GM18519 (cell line): ENCODE data around the gene KIRREL1.

Source experiments
- ATAC-seq: cut with Tn5 transposase; IDR thresholded peaks from one replicate; pipeline ENCODE4 v1.9.1; 2021; ENCODE audit warnings: mild to moderate bottlenecking, moderate library complexity; ENCODE audit not compliant: unreplicated experiment, low FRiP score

Gene KIRREL1

GRCh38 chr1:158101455-158101854, 108.0 kb downstream of the KIRREL1 start:
- no peak for ATAC-seq

GRCh38 chr1:158101927-158102326, 108.5 kb downstream of the KIRREL1 start:
- ATAC-seq, result no peak

- no peak for ATAC-seq
Observed at GRCh38 chr1:158102881-158103674, 109.6 kb downstream of the KIRREL1 start.

DNA sequence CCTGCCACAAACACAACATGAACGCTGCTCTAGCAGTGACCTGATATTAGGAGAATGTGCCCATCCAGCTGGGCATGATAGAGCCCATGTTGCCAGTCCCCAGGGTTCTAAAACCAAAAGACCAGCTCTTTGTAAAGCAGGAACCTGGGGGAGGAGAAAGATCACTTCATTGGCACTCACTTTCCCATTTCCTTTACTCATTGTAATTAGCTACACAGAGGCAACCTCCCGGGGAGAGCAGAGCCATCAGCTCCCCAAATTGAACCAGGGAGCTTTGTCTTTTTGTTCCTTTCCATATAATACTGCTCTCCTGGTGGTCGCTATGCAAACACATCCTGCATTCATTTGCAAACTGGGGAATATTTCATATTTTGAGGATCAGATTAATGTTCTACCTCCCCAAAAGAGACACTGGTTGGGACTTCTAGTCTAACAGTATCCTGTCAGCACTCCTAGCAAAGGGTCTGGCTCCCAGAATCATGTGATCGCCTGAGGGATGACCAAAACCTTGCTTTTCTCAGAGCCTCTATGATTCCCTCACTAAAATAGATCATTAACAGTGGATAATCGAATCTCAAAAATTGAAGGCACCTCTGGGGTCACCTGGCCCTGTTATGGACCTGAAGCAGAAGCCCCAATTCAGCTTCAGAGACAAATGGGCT, 110.5 kb downstream of the KIRREL1 start:
- no peak for ATAC-seq

GRCh38 chr1:158104891-158105290, 111.4 kb downstream of the KIRREL1 start:
- ATAC-seq, result no peak

- no peak for ATAC-seq
Observed at GRCh38 chr1:158105352-158106095, 112.1 kb downstream of the KIRREL1 start.

GRCh38 chr1:158107916-158108315, 114.5 kb downstream of the KIRREL1 start:
- ATAC-seq, result no peak

- ATAC-seq, result no peak
Observed at GRCh38 chr1:158112994-158113758, 119.7 kb downstream of the KIRREL1 start.

GRCh38 chr1:158113759-158114127, 120.3 kb downstream of the KIRREL1 start:
- ATAC-seq, result no peak

GRCh38 chr1:158115126-158115525, 121.7 kb downstream of the KIRREL1 start:
- peak; percentile 87 for ATAC-seq

DNA sequence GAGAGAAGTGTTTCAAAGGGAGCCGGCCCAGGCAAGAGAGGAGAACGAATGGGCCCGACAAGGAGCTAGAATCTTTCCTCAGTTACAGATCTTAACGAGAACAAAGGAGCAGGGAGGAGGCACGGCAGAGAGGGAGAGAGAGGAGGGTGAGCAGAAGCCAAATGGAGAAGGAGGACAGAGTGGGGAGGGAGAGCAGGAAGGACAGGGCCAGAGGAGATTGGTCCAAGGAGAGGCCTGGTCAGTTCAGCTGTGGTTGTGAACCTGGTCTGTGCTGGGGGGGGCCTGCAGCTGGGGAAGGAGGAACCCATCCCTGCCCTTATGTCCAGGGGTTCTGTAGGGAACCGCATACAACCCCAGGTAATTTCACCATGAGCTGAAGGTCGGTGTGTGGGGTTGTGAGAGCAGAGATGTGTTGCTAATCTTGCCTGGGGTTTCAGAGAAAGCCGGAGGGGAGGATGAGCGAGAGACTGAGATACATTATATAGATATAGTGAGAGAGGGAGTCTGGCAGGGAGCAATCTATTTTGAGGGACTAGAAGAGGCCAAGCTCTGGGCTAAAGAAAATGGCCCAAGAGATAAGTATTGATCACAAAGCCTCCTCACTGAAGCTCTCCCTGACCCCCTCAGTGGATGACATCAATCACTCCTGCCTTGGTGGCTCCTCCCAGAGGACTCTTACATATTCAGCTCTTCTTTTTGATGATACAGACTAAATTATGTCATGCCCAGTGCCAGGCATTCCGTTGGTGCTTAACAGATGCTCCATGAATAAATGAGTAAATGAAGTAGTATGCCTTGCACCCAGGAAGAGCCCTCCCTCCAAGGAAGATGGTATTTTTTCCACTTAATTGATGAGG, 123.1 kb downstream of the KIRREL1 start:
- ATAC-seq, result no peak

DNA sequence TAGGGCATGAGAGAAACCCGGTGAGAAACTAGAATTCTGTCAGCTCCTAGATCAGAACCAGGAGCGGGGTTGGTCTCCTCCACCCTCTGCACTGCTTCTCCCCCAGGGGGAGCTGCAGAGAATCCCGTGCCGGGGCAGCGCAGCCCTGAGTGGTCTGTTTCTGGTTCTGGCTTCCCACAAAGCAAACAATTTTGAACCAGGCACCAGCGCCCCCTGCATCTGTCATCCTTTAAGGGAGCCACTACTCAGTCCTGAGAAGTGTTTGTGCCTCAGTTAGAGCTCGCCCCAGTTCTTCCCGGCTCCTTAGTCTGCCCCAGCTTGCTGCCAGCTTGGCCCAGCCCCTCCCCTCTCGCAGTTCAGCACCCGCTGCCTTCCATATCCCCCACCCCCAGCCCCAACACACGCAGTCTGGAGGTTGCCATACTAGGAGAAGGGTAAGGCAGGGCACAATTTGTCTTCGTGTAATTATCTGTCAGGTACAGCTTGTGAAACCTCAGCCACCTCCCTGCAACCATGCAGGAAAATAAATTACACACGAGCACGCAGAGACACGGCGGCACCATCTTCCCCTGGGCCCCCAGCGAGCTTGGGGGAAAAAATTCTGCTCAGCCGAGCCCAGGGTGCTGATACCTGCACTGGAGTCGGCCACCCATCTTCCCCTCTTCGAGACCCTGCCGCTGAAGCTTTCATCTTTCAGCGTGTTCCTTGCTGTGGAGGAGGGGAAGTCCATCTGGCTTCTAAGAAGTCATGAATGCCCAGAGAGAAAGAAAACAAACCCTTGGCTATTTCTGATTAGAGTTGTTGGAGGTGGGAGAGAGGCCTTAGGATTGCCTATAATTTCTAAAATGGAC, 124.6 kb downstream of the KIRREL1 start:
- no peak for ATAC-seq

GRCh38 chr1:158118713-158119402, 125.4 kb downstream of the KIRREL1 start:
- no peak for ATAC-seq

DNA sequence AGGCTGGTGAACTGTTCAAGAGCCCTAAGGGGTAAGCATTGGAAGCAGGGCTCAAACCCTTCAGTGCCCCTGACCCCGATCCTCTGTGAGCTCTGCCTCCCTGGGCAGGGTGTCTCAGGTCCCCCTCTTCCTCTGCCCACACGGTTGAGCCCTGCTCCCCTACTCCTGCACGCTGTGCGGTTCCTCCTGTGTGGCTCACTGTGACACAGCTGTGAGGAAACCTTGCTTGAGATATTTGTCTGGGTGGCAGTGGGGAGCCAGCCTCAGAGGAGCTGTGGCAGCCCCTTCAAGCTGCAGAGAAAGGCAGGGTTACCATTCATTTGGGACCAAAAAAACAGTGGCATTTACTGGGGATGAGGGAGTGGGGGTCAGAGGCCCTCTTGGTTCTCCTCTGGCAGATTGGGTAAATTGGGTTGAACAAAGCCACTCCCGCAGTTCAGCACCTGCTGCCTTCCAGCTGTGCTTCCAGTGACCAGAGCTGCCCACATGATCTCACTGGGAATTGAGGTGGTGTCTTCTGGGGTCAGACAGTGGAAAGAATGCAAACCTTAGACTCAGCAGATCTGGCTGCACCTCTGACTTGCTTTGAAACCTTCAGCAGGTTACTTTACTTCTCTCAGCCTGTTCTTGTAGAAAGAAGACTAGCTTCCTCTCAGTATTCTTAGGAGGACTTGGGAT, 126.7 kb downstream of the KIRREL1 start:
- no peak for ATAC-seq

GRCh38 chr1:158121604-158122254, 128.3 kb downstream of the KIRREL1 start:
- no peak for ATAC-seq

- no peak for ATAC-seq
Observed at GRCh38 chr1:158122833-158123388, 129.5 kb downstream of the KIRREL1 start.

- no peak for ATAC-seq
Observed at GRCh38 chr1:158124034-158124433, 130.6 kb downstream of the KIRREL1 start.
